BE2C (cell line): ENCODE data around the gene SRGAP3.

Experiments
- DNase-seq: peaks from one replicate; pipeline ENCODE4 v3.0.0-alpha.2; 2020
- H3K27me3 ChIP-seq: fragments of 250-450 bp; sonication (Bioruptor Pico); 2 replicates; pipeline ENCODE4 v1.5.1; 2020; ENCODE audit warnings: mild to moderate bottlenecking
- H3K36me3 ChIP-seq: fragments of 250-450 bp; sonication (Bioruptor Pico); 2 replicates; pipeline ENCODE4 v1.5.1; 2020; ENCODE audit warnings: mild to moderate bottlenecking
- H3K4me1 ChIP-seq: fragments of 250-450 bp; sonication (Bioruptor Pico); 2 replicates; pipeline ENCODE4 v1.5.1; 2020
- H3K4me3 ChIP-seq: 2 replicates; pipeline ENCODE4 v1.5.1; 2011; ENCODE audit warnings: low read depth, low read length
- H3K9me3 ChIP-seq: fragments of 250-450 bp; sonication (Bioruptor Pico); 2 replicates; pipeline ENCODE4 v1.5.1; 2020
- CTCF ChIP-seq: IDR thresholded peaks from 2 replicates; pipeline ENCODE4 v1.5.1; 2012; ENCODE audit warnings: mild to moderate bottlenecking, low read depth, low read length

The SRGAP3 gene

GRCh38 chr3:9241956-9242355 lies 7.5 kb downstream of the SRGAP3 start:
- Histone ChIP-seq H3K4me1 (no peaks in the 10 kb centered on the region), H3K9me3 (no peaks in the 10 kb centered on the region), H3K36me3 (no peaks in the 10 kb centered on the region), H3K27me3 (no peaks in the 10 kb centered on the region), H3K4me3 (no peak overlapping the region)
- no peak for DNase-seq
- no peak for TF ChIP-seq CTCF

- DNase-seq: no peak
- no peak for TF ChIP-seq CTCF
- Histone ChIP-seq H3K4me1 (no peaks in the 10 kb centered on the region), H3K9me3 (no peaks in the 10 kb centered on the region), H3K27me3 (no peaks in the 10 kb centered on the region), H3K4me3 (no peak overlapping the region), H3K36me3 (no peaks in the 10 kb centered on the region)
Observed at GRCh38 chr3:9239680-9240079, 9.8 kb downstream of the SRGAP3 start.

- H3K9me3 ChIP-seq: no peaks in the 10 kb centered on the region
Observed at GRCh38 chr3:9238721-9239295, 10.6 kb downstream of the SRGAP3 start.

GRCh38 chr3:9238276-9238675 lies 11.2 kb downstream of the SRGAP3 start:
- H3K4me3 ChIP-seq: no peak overlapping the region
- no peaks in the 10 kb centered on the region for H3K4me1 ChIP-seq
- H3K9me3 ChIP-seq: no peaks in the 10 kb centered on the region
- DNase-seq: no peak
- no peak for TF ChIP-seq CTCF
- no peaks in the 10 kb centered on the region for H3K36me3 ChIP-seq
- no peaks in the 10 kb centered on the region for H3K27me3 ChIP-seq

More at GRCh38 chr3:9238721-9239295, 10.6 kb downstream of the SRGAP3 start:
- Histone ChIP-seq H3K4me1 (no peaks in the 10 kb centered on the region), H3K4me3 (no peak overlapping the region), H3K36me3 (no peaks in the 10 kb centered on the region), H3K27me3 (no peaks in the 10 kb centered on the region)
- no peak for TF ChIP-seq CTCF
- DNase-seq: no peak

GRCh38 chr3:9233814-9234600 lies 15.4 kb downstream of the SRGAP3 start:
- Histone ChIP-seq H3K27me3 (no peaks in the 10 kb centered on the region), H3K4me1 (no peaks in the 10 kb centered on the region), H3K36me3 (no peaks in the 10 kb centered on the region), H3K9me3 (no peaks in the 10 kb centered on the region), H3K4me3 (no peak overlapping the region)
- no peak for TF ChIP-seq CTCF
- no peak for DNase-seq

GRCh38 chr3:9233101-9233500 lies 16.3 kb downstream of the SRGAP3 start:
- TF ChIP-seq CTCF: no peak

More at GRCh38 chr3:9233101-9233500, 16.3 kb downstream of the SRGAP3 start:
- Histone ChIP-seq H3K4me1 (no peaks in the 10 kb centered on the region), H3K36me3 (no peaks in the 10 kb centered on the region), H3K4me3 (no peak overlapping the region), H3K27me3 (no peaks in the 10 kb centered on the region), H3K9me3 (no peaks in the 10 kb centered on the region)
- DNase-seq: no peak
